ENCODE measurements around the gene USHBP1. TPM values are rescaled to one million over a fixed set of nuclear protein-coding genes. Genes with fewer than 3 reads are reported as not detected.
"Not testable (repeated sequence)": the region's sequence is repeated elsewhere in the genome, so short reads cannot be mapped to it uniquely, and the experiment has no call there.

Gene USHBP1
- total RNA-seq, 1 donor from 2014 or later, result 12.3 TPM

GRCh38 chr19:17300992-17301619 lies 36.6 kb upstream of the USHBP1 start:
- no peak overlapping the region for H3K4me3 ChIP-seq
- no peaks in the 10 kb centered on the region for H3K9me3 ChIP-seq

GRCh38 chr19:17296976-17297375 lies 32.4 kb upstream of the USHBP1 start:
- intact Hi-C loops (cut with DNase I), result no loop called here
- no peak for TF ChIP-seq CTCF (IDR thresholded peaks at IDR 0.05)
- H3K4me1 ChIP-seq, result peaks cover 3 to 10% of the 10 kb centered on the region in 2 donors
- H3K27me3 ChIP-seq, result no peaks in the 10 kb centered on the region
- H3K27ac ChIP-seq, result no peak overlapping the region
- DNase-seq (ENCODE audit: low spot score in 2 of 2), result no peak
- H3K4me3 ChIP-seq, result no peak overlapping the region
- H3K36me3 ChIP-seq, result peaks cover 5% of the 10 kb centered on the region in 2 donors
- no peaks in the 10 kb centered on the region for H3K9me3 ChIP-seq

More at GRCh38 chr19:17300992-17301619, 36.6 kb upstream of the USHBP1 start:
- TF ChIP-seq CTCF (IDR thresholded peaks at IDR 0.05), result no peak
- H3K4me1 ChIP-seq, result peaks cover 2 to 22% of the 10 kb centered on the region in 2 donors
- no peak for DNase-seq (ENCODE audit: low spot score in 2 of 2)
- intact Hi-C loops (cut with DNase I), result loop anchor here (5.0 kb wide), 1 partner anchor 54 kb away; the partner anchor contains the start of gene NR2F6
- peaks cover 5% of the 10 kb centered on the region in 2 donors for H3K36me3 ChIP-seq
- H3K27me3 ChIP-seq, result no peaks in the 10 kb centered on the region
- H3K27ac ChIP-seq, result no peak overlapping the region

GRCh38 chr19:17296273-17296672 lies 31.7 kb upstream of the USHBP1 start:
- Histone ChIP-seq H3K36me3 (peaks cover 5% of the 10 kb centered on the region in 2 donors), H3K9me3 (no peaks in the 10 kb centered on the region), H3K4me3 (no peak overlapping the region), H3K27ac (no peak overlapping the region), H3K4me1 (peaks cover 3 to 10% of the 10 kb centered on the region in 2 donors), H3K27me3 (no peaks in the 10 kb centered on the region)
- no peak for DNase-seq (ENCODE audit: low spot score in 2 of 2)
- TF ChIP-seq CTCF (IDR thresholded peaks at IDR 0.05), result no peak
- intact Hi-C loops (cut with DNase I), result no loop called here

GRCh38 chr19:17295551-17295950 lies 31.0 kb upstream of the USHBP1 start:
- H3K27me3 ChIP-seq; H3K9me3 ChIP-seq; H3K4me3 ChIP-seq; H3K36me3 ChIP-seq; H3K27ac ChIP-seq; H3K4me1 ChIP-seq; DNase-seq (ENCODE audit: low spot score in 2 of 2); intact Hi-C loops (cut with DNase I): not testable (repeated sequence)

GRCh38 chr19:17294051-17294891 lies 29.7 kb upstream of the USHBP1 start:
- intact Hi-C loops (cut with DNase I), result loop anchor here (5.0 kb wide), 1 partner anchor 173 kb away; no protein-coding TSS in a partner anchor
- DNase-seq (ENCODE audit: low spot score in 2 of 2), result no peak
- peaks cover 5% of the 10 kb centered on the region in 2 donors for H3K36me3 ChIP-seq

More at GRCh38 chr19:17294051-17294891, 29.7 kb upstream of the USHBP1 start:
- Histone ChIP-seq H3K27me3 (no peaks in the 10 kb centered on the region), H3K9me3 (no peaks in the 10 kb centered on the region), H3K27ac (no peak overlapping the region), H3K4me1 (peaks cover 3 to 10% of the 10 kb centered on the region in 2 donors), H3K4me3 (no peak overlapping the region)
- no peak for TF ChIP-seq CTCF (IDR thresholded peaks at IDR 0.05)
